Fibroblast of lung (primary cell): Measurements from ENCODE around the gene CCDC148. TPM values are rescaled to one million over a fixed set of nuclear protein-coding genes. Genes with fewer than 3 reads are reported as not detected.

Experiments
- DNase-seq, 2 donors: peaks; one replicate each; pipeline versions ENCODE4 v3.0.0 to v3.0.0-alpha.2; 2010; ENCODE audit warnings: low read depth in 2 of 2
- H2AFZ ChIP-seq: 2 replicates; pipeline ENCODE4 v1.5.1; 2012; ENCODE audit warnings: low read length, control low read depth, inconsistent platforms
- H3K27ac ChIP-seq: 2 replicates; pipeline ENCODE4 v1.5.1; 2011; ENCODE audit warnings: low read length, control low read depth; ENCODE audit not compliant: insufficient read depth
- H3K27me3 ChIP-seq: 2 replicates; pipeline ENCODE4 v1.5.1; 2011; ENCODE audit warnings: mild to moderate bottlenecking, low read length; ENCODE audit not compliant: control insufficient read depth, insufficient read depth
- H3K36me3 ChIP-seq: 2 replicates; pipeline ENCODE4 v1.5.1; 2011; ENCODE audit warnings: low read length; ENCODE audit not compliant: control insufficient read depth, insufficient read depth
- H3K4me1 ChIP-seq: 2 replicates; pipeline ENCODE4 v1.5.1; 2011; ENCODE audit warnings: low read length; ENCODE audit not compliant: control insufficient read depth, insufficient read depth; ENCODE audit errors: extremely low read depth
- H3K4me2 ChIP-seq: 2 replicates; pipeline ENCODE4 v1.5.1; 2011; ENCODE audit warnings: low read length, control low read depth; ENCODE audit not compliant: insufficient read depth; ENCODE audit errors: extremely low read depth
- H3K4me3 ChIP-seq, 4 experiments: fragments of 200-600 bp in 1 of 4; sonication (generic) in 1 of 4; replicated peaks in 1 of 4; 2 replicates each; pipeline ENCODE4 v1.5.1; 2011 to 2016; ENCODE audit warnings: low read length in 4 of 4, low read depth in 3 of 4, mild to moderate bottlenecking in 3 of 4, control low read depth in 2 of 4, inconsistent platforms in 1 of 4, mixed read lengths in 1 of 4; ENCODE audit not compliant: insufficient read depth in 1 of 4; ENCODE audit errors: control extremely low read depth in 1 of 4
- H3K79me2 ChIP-seq: 2 replicates; pipeline ENCODE4 v1.5.1; 2012; ENCODE audit warnings: mild to moderate bottlenecking, low read length, inconsistent platforms; ENCODE audit not compliant: control insufficient read depth, insufficient read depth
- H3K9ac ChIP-seq: 2 replicates; pipeline ENCODE4 v1.5.1; 2011; ENCODE audit warnings: mild to moderate bottlenecking, low read length, control low read depth; ENCODE audit not compliant: insufficient read depth
- H3K9me3 ChIP-seq: 2 replicates; pipeline ENCODE4 v1.5.1; 2012; ENCODE audit warnings: low read depth, low read length; ENCODE audit not compliant: control insufficient read depth, insufficient read depth
- H4K20me1 ChIP-seq: 2 replicates; pipeline ENCODE4 v1.5.1; 2011; ENCODE audit warnings: low read length; ENCODE audit not compliant: control insufficient read depth, insufficient read depth; ENCODE audit errors: extremely low read depth
- CTCF ChIP-seq, 2 donors: IDR thresholded peaks in 1 of 2; conservative IDR thresholded peaks in 1 of 2; 1 replicate in 1 of 2; 2 replicates in 1 of 2; pipeline ENCODE4 v1.5.1; 2011 to 2012; ENCODE audit warnings: low read length in 2 of 2, control low read depth in 1 of 2, inconsistent platforms in 1 of 2, low read depth in 1 of 2, mild to moderate bottlenecking in 1 of 2
- EZH2 ChIP-seq: IDR thresholded peaks from 2 replicates; pipeline ENCODE4 v1.5.1; 2012; ENCODE audit warnings: low read length, control low read depth, mild to moderate bottlenecking; ENCODE audit errors: missing control alignments
- polyA minus RNA-seq: library from RNA; depleted of rRNA, polyadenylated mRNA; stranded (reverse); fragments of >200 nt; gene quantifications from 2 replicates; pipeline ENCODE4 v1.2.3, GENCODE V29; 2011; ENCODE audit warnings: low replicate concordance
- polyA plus RNA-seq, 2 donors: library from polyadenylated mRNA; depleted of rRNA in 1 of 2; stranded (reverse) in 1 of 2; unstranded in 1 of 2; fragments of >200 nt; gene quantifications; 2 replicates each; pipeline ENCODE4 v1.2.1, GENCODE V29; 2011 to 2012; ENCODE audit warnings: missing spikeins in 1 of 2
- total RNA-seq: library from RNA; depleted of rRNA; stranded (reverse); fragments of >200 nt; gene quantifications from 2 replicates; pipeline ENCODE4 v1.2.1, GENCODE V29; 2014

Gene CCDC148
- total RNA-seq: 1.0 and 1.2 TPM in 2 replicates
- 0.61 and 1.2 TPM in 2 replicates for polyA plus RNA-seq
- polyA plus RNA-seq (2012): 0.58 and 1.2 TPM in 2 replicates
- polyA minus RNA-seq: not detected in 2 replicates

- H3K36me3 ChIP-seq: no peaks in the 10 kb centered on the region
- H3K9ac ChIP-seq: peak within 1 kb of the TSS; percentile 83
- H3K4me3 ChIP-seq: peak within 1 kb of the TSS; percentile 82 to 95 (median 88)
- no peaks in the 10 kb centered on the region for H3K9me3 ChIP-seq
- H3K27me3 ChIP-seq: no peaks in the 10 kb centered on the region
- H3K4me2 ChIP-seq: peak within 1 kb of the TSS; percentile 96
- H4K20me1 ChIP-seq: no peaks in the 10 kb centered on the region
- peak; percentile 88 to 92 for DNase-seq
- TF ChIP-seq CTCF (conservative IDR thresholded peaks at IDR 0.05 in 1 of 2, IDR thresholded peaks at IDR 0.05 in 1 of 2; ENCODE audit: low read depth in 1 of 2, low read length in 2 of 2): peak; percentile 15 to 19
- TF ChIP-seq EZH2: no peak
- H3K4me1 ChIP-seq: peaks cover 2% of the 10 kb centered on the region
- peaks cover 43% of the 10 kb centered on the region for H3K79me2 ChIP-seq
- peak within 1 kb of the TSS; percentile 82 for H2AFZ ChIP-seq
- H3K27ac ChIP-seq: peak within 1 kb of the TSS; percentile 93
Measured at GRCh38 chr2:158456309-158457066, at the start of gene CCDC148, which contains the start of gene PKP4. Gene CCDC148, minus strand, starts transcription at chr2:158456753. Its CDS starts 314 bp downstream, at chr2:158456439. Gene PKP4, plus strand, starts transcription at chr2:158456952. Its CDS starts 76,233 bp downstream, at chr2:158533185.

GRCh38 chr2:158505448-158505934 lies 48.9 kb upstream of the CCDC148 start:
- H3K4me3 ChIP-seq: no peak overlapping the region
- H3K27ac ChIP-seq: no peak overlapping the region
- no peaks in the 10 kb centered on the region for H3K9me3 ChIP-seq
- peaks cover 38% of the 10 kb centered on the region for H3K79me2 ChIP-seq
- no peaks in the 10 kb centered on the region for H4K20me1 ChIP-seq
- DNase-seq: no peak
- TF ChIP-seq CTCF (conservative IDR thresholded peaks at IDR 0.05 in 1 of 2, IDR thresholded peaks at IDR 0.05 in 1 of 2; ENCODE audit: low read depth in 1 of 2, low read length in 2 of 2): no peak
- TF ChIP-seq EZH2: no peak
- no peak overlapping the region for H3K9ac ChIP-seq
- no peak overlapping the region for H2AFZ ChIP-seq
- H3K27me3 ChIP-seq: no peaks in the 10 kb centered on the region
- H3K4me2 ChIP-seq: no peak overlapping the region
- H3K4me1 ChIP-seq: peaks cover 21% of the 10 kb centered on the region
- H3K36me3 ChIP-seq: no peaks in the 10 kb centered on the region

- Histone ChIP-seq H3K79me2 (peaks cover 43% of the 10 kb centered on the region), H3K4me1 (peaks cover 21% of the 10 kb centered on the region), H3K36me3 (no peaks in the 10 kb centered on the region), H3K9me3 (no peaks in the 10 kb centered on the region), H3K4me2 (no peak overlapping the region), H3K9ac (no peak overlapping the region), H3K27me3 (no peaks in the 10 kb centered on the region), H2AFZ (no peak overlapping the region), H4K20me1 (no peaks in the 10 kb centered on the region), H3K4me3 (no peak overlapping the region), H3K27ac (no peak overlapping the region)
- TF ChIP-seq CTCF (conservative IDR thresholded peaks at IDR 0.05 in 1 of 2, IDR thresholded peaks at IDR 0.05 in 1 of 2; ENCODE audit: low read depth in 1 of 2, low read length in 2 of 2) (no peak), EZH2 (no peak)
- no peak for DNase-seq
Measured at GRCh38 chr2:158504088-158504487, 47.5 kb upstream of the CCDC148 start.
